Aorta (tissue), 5 donors: ENCODE results near the gene TATDN3. TPM values are rescaled to one million over a fixed set of nuclear protein-coding genes. Genes with fewer than 3 reads are reported as not detected.

Source experiments
- ATAC-seq: fragments of 200-7000 bp; cut with Tn5 transposase; one replicate; pipeline ENCODE4 v1.9.1; 2022; ENCODE audit warnings: moderate library complexity; ENCODE audit not compliant: low FRiP score
- DNase-seq, 2 donors: peaks; one replicate each; pipeline ENCODE4 v3.0.0-alpha.2; 2020
- H3K27ac ChIP-seq, 2 donors: one replicate each; pipeline ENCODE4 v1.5.1; 2013; ENCODE audit warnings: low read length in 2 of 2, mild to moderate bottlenecking in 2 of 2, moderate library complexity in 2 of 2, control low read depth in 1 of 2, inconsistent platforms in 1 of 2, low read depth in 1 of 2
- H3K27me3 ChIP-seq, 2 donors: one replicate each; pipeline ENCODE4 v1.6.1; 2013; ENCODE audit warnings: control low read depth in 1 of 2, low read length in 1 of 2, mild to moderate bottlenecking in 1 of 2, moderate library complexity in 1 of 2; ENCODE audit not compliant: insufficient read depth in 2 of 2, control insufficient read depth in 1 of 2
- H3K36me3 ChIP-seq, 2 donors: one replicate each; pipeline ENCODE4 v1.6.1; 2013; ENCODE audit warnings: control low read depth in 1 of 2, low read length in 1 of 2, mild to moderate bottlenecking in 1 of 2; ENCODE audit not compliant: insufficient read depth in 2 of 2, control insufficient read depth in 1 of 2
- H3K4me1 ChIP-seq, 2 donors: one replicate each; pipeline ENCODE4 v1.6.1; 2013; ENCODE audit warnings: low read length in 2 of 2, control low read depth in 1 of 2, mild to moderate bottlenecking in 1 of 2, moderate library complexity in 1 of 2; ENCODE audit not compliant: insufficient read depth in 2 of 2, control insufficient read depth in 1 of 2
- H3K4me3 ChIP-seq, 2 donors: one replicate each; pipeline ENCODE4 v1.5.1; 2013; ENCODE audit warnings: low read length in 2 of 2, control low read depth in 1 of 2, mild to moderate bottlenecking in 1 of 2
- H3K9me3 ChIP-seq: one replicate; pipeline ENCODE4 v1.6.1; 2013; ENCODE audit warnings: mild to moderate bottlenecking, low read length; ENCODE audit not compliant: control insufficient read depth
- WGBS, 2 donors: extraction: QIAGEN DNeasy Blood & Tissue Kit; methylation state at CpG; one replicate each; pipeline ENCODE4 v1.1.7; 2013; 5-methylcytosine and 5-hydroxymethylcytosine counted together
- intact Hi-C, 2 donors: fragments of 100-400 bp; cut with DNase I; formaldehyde crosslinking; loops; one replicate each; pipeline versions ENCODE4 v1.14.2 to v1.15.0; 2022
- polyA plus RNA-seq, 2 donors: library from polyadenylated mRNA; stranded (reverse); fragments of 200-250 nt; gene quantifications; one replicate each; pipeline ENCODE4 v1.2.3, GENCODE V29; 2013
- total RNA-seq, 2 donors: library from RNA; stranded (reverse); fragmentation: NEBNext Ultra II Directional; extraction: Animal tissue kit (Norgen Biotek cat#: 25700); gene quantifications; one replicate each; pipeline ENCODE4 v1.2.1, GENCODE V29; 2021
- donor health status: healthy with polysubstance abuse.
- donor health status: Bipolar disorder and iron deficiency.
- donor health status: DM: no; HTN: no; CAD: no.
- donor health status: DM: no; HTN: no; CAD: no.
- donor health status: DM: yes; HTN: yes; CAD: no.

TATDN3 gene
- total and polyA plus RNA-seq, 4 donors = 10.1 to 27.0 (median 11.2) TPM

- Histone ChIP-seq H3K36me3 (peaks cover 0 to 2% of the 10 kb centered on the region in 2 donors), H3K9me3 (no peaks in the 10 kb centered on the region), H3K4me1 (no peaks in the 10 kb centered on the region), H3K27me3 (no peaks in the 10 kb centered on the region), H3K27ac (no peak overlapping the region), H3K4me3 (no peak overlapping the region)
- 93 to 94% methylated on average over 3 of the region's 3 CpGs for WGBS, 2 donors
- ATAC-seq (no peak), DNase-seq (no peak)
- intact Hi-C loops = loop anchor here (2.0 to 10.0 kb wide), 4 partner anchors 115 to 328 kb away; no protein-coding TSS in a partner anchor
These were observed 9.1 kb upstream of the TATDN3 start for GRCh38 chr1:212782422-212783154.

- intact Hi-C loops = loop anchor here (2.0 to 10.0 kb wide), 4 partner anchors 117 to 329 kb away; no protein-coding TSS in a partner anchor
- Histone ChIP-seq H3K9me3 (no peaks in the 10 kb centered on the region), H3K4me3 (no peak overlapping the region), H3K27me3 (no peaks in the 10 kb centered on the region), H3K4me1 (no peaks in the 10 kb centered on the region), H3K27ac (no peak overlapping the region), H3K36me3 (peaks cover 0 to 2% of the 10 kb centered on the region in 2 donors)
- DNase-seq (no peak), ATAC-seq (no peak)
- 61 to 63% methylated on average over 1 of the region's 1 CpG for WGBS, 2 donors
These were observed 7.7 kb upstream of the TATDN3 start for GRCh38 chr1:212783976-212784375.

- Histone ChIP-seq H3K4me1 (no peaks in the 10 kb centered on the region), H3K4me3 (no peak overlapping the region), H3K27ac (no peak overlapping the region), H3K36me3 (peaks cover 0 to 2% of the 10 kb centered on the region in 2 donors), H3K9me3 (no peaks in the 10 kb centered on the region), H3K27me3 (no peaks in the 10 kb centered on the region)
- DNase-seq (no peak), ATAC-seq (no peak)
- 95 to 96% methylated on average over 1 of the region's 1 CpG for whole genome bisulfite sequencing, 2 donors
- intact Hi-C loops = loop anchor here in 1 of 2 donors (10.0 kb wide), 1 partner anchor 331 kb away; no protein-coding TSS in a partner anchor
These were observed 5.8 kb upstream of the TATDN3 start for GRCh38 chr1:212785871-212786270.

GRCh38 chr1:212791261-212791675, 426 bp upstream of the TATDN3 start:
- 0% methylated on average over 22 of the region's 22 CpGs for WGBS, 2 donors
- peak overlapping the region; percentile 87 to 98 for H3K4me3 ChIP-seq
- intact Hi-C loops = loop anchor here in 1 of 2 donors (5.0 kb wide), 1 partner anchor 66 kb away; the partner anchor contains the start of gene FLVCR1
- ATAC-seq (peak; percentile 64), DNase-seq (no peak)
- H3K9me3 ChIP-seq = no peaks in the 10 kb centered on the region
- peak overlapping the region in 1 of 2 donors; percentile 39 for H3K27ac ChIP-seq
- no peaks in the 10 kb centered on the region for H3K4me1 ChIP-seq
- no peaks in the 10 kb centered on the region for H3K36me3 ChIP-seq
- no peaks in the 10 kb centered on the region for H3K27me3 ChIP-seq

GRCh38 chr1:212792396-212792908, 758 bp downstream of the TATDN3 start:
- peak overlapping the region in 1 of 2 donors; percentile 93 for H3K27ac ChIP-seq
- no peak for DNase-seq
- 11 to 12% methylated on average over 16 of the region's 16 CpGs for WGBS, 2 donors
- H3K36me3 ChIP-seq = no peaks in the 10 kb centered on the region
- peak; percentile 62 for ATAC-seq
- no peaks in the 10 kb centered on the region for H3K4me1 ChIP-seq
- intact Hi-C loops = loop anchor here in 1 of 2 donors (5.0 kb wide), 1 partner anchor 65 kb away; the partner anchor contains the start of gene FLVCR1
- no peaks in the 10 kb centered on the region for H3K27me3 ChIP-seq
- no peaks in the 10 kb centered on the region for H3K9me3 ChIP-seq
- peak overlapping the region; percentile 75 to 87 for H3K4me3 ChIP-seq

- H3K4me1 ChIP-seq = no peaks in the 10 kb centered on the region
- DNase-seq (no peak), ATAC-seq (no peak)
- no peaks in the 10 kb centered on the region for H3K36me3 ChIP-seq
- intact Hi-C loops = loop anchor here in 1 of 2 donors (5.0 kb wide), 1 partner anchor 63 kb away; the partner anchor contains the start of gene FLVCR1
- WGBS, 2 donors = 86% methylated on average over 1 of the region's 1 CpG
- H3K4me3 ChIP-seq = no peak overlapping the region
- no peak overlapping the region for H3K27ac ChIP-seq
- H3K9me3 ChIP-seq = no peaks in the 10 kb centered on the region
- no peaks in the 10 kb centered on the region for H3K27me3 ChIP-seq
These were observed 2.9 kb downstream of the TATDN3 start for GRCh38 chr1:212794561-212795014.

GRCh38 chr1:212797681-212798080, 6.0 kb downstream of the TATDN3 start:
- WGBS, 2 donors = 93 to 94% methylated on average over 3 of the region's 3 CpGs

GRCh38 chr1:212805767-212806166, 14.1 kb downstream of the TATDN3 start:
- no peaks in the 10 kb centered on the region for H3K4me1 ChIP-seq
- ATAC-seq (no peak), DNase-seq (no peak)
- intact Hi-C loops = no loop called here
- WGBS, 2 donors = 82 to 84% methylated on average over 3 of the region's 3 CpGs
- H3K4me3 ChIP-seq = no peak overlapping the region
- H3K27me3 ChIP-seq = no peaks in the 10 kb centered on the region
- no peak overlapping the region for H3K27ac ChIP-seq
- no peaks in the 10 kb centered on the region for H3K9me3 ChIP-seq
- H3K36me3 ChIP-seq = no peaks in the 10 kb centered on the region

More at GRCh38 chr1:212797681-212798080, 6.0 kb downstream of the TATDN3 start:
- intact Hi-C loops = no loop called here
- Histone ChIP-seq H3K27ac (no peak overlapping the region), H3K9me3 (no peaks in the 10 kb centered on the region), H3K27me3 (no peaks in the 10 kb centered on the region), H3K4me3 (no peak overlapping the region), H3K4me1 (no peaks in the 10 kb centered on the region), H3K36me3 (no peaks in the 10 kb centered on the region)
- ATAC-seq (no peak), DNase-seq (no peak)
